GM08714 (cell line): ENCODE measurements around the gene CACNA2D3.

ENCODE experiments used
- H3K4me3 ChIP-seq: fragments of 200-500 bp; sonication (Bioruptor generic); 2 replicates; pipeline ENCODE4 v1.5.1; 2014; ENCODE audit warnings: mild to moderate bottlenecking, low read length, inconsistent platforms
- ZNF274 ChIP-seq: IDR thresholded peaks from 2 replicates; pipeline ENCODE4 v1.6.1; 2012; ENCODE audit warnings: mild to moderate bottlenecking, low read depth, low read length

CACNA2D3 gene

GRCh38 chr3:55119268-55119667 lies 996.9 kb downstream of the CACNA2D3 start:
- H3K4me3 ChIP-seq, result no peak overlapping the region
- TF ChIP-seq ZNF274, result no peak

GRCh38 chr3:55122312-55122711 lies 1000.0 kb downstream of the CACNA2D3 start:
- no peak overlapping the region for H3K4me3 ChIP-seq
- TF ChIP-seq ZNF274, result no peak
